CMK (cell line): ENCODE data around the gene JAM2.

Experiments used
- DNase-seq: peaks from one replicate; pipeline ENCODE4 v3.0.0-alpha.2; 2010; ENCODE audit warnings: low read depth

Gene JAM2

DNA sequence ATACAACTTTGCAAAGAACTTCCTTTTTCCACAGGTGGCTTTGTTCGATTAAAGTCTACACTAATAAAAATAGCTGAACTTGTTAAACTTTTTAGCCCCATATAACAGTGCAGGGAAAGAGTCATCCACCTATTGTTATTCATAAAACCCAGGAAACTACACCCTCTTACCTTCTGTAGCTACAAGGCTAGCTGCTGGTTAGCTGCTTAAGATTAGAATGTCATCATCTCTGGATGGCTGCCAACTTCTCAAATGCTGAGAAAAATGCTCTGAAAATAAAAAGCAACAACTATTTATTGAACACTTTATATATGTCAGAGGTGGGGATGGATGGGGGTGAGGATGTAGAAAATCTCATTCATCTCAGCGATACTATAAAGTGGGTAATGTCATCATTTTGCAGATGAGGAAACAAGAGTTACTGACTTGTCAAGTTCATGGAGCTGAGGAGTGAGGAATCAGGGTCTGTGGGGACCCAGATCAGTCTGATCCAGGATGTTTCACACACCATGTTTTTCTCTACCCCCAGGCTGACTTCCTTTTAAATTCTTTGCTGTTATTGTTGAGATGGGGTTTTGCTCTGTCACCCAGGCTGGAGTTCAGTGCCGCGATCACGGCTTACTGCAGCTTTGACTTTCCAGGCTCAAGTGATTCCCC lies 78.6 kb downstream of the JAM2 start:
- DNase-seq: no peak

DNA sequence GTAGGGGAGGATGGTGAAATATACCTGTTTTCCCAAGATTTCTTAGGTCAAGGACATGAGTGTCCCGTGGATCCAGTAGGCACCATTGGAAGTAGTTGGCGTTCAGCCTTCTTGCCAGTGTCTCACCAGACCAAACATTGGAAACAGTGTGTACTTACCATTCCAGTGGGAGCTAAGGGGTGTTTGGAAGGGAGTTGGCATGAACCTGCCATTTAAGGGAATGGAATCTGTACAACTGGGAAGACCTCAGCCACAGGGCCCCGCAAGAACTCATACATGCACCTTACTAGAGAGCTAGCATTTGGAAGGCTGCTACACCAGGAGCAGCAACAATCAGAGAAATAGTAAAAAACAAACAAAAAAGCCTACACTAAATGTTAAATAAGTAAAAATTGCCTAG lies 82.9 kb downstream of the JAM2 start:
- no peak for DNase-seq

DNA sequence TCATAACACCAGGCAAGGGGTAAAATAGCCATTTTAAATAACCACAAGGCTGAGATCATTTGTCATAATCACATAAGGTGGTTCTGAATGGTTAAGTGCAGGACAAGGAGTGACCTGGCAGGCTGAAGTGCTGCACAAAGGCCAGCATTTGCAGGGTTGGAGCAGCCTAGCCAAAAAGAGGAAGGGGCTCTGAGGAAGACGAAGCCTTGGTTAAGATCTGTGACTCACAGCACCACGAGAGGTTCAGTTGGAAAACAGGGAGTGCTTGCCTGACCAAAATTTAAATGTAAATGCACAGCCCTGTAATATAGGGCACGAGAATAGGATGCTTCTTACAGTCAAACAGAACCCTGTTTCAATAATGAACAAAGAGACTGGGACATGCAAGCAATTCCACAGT lies 83.6 kb downstream of the JAM2 start:
- no peak for DNase-seq

DNA sequence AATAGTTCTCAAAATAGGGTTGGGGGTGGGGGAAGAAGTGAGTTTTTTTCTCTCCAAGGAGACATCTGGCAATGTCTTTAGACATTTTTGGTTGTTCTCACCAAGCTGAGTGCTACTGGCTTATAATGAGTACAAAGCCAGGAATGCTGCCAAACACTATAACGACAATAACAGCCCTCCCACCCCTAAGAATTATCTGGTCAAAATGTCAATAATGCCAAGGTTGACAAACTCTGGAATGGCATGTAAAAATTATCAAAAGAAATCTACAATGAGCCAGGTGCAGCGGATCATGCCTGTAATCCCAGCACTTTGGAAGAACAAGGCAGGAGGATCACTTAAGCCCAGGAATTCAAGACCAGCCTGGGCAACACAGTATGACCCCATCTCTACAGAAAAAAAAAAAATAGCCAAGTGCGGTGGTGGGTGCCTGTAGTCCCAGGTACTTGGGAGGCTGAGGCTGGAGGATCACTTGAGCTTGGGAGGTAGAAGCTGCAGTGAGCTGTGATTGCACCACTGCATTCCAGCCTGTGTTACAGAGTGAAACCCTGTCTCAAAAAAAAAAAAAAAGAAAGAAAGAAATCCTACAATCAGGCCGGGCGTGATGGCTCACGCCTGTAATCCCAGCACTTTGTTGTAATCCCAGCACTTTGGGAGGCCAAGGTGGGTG lies 93.2 kb downstream of the JAM2 start:
- DNase-seq: no peak

DNA sequence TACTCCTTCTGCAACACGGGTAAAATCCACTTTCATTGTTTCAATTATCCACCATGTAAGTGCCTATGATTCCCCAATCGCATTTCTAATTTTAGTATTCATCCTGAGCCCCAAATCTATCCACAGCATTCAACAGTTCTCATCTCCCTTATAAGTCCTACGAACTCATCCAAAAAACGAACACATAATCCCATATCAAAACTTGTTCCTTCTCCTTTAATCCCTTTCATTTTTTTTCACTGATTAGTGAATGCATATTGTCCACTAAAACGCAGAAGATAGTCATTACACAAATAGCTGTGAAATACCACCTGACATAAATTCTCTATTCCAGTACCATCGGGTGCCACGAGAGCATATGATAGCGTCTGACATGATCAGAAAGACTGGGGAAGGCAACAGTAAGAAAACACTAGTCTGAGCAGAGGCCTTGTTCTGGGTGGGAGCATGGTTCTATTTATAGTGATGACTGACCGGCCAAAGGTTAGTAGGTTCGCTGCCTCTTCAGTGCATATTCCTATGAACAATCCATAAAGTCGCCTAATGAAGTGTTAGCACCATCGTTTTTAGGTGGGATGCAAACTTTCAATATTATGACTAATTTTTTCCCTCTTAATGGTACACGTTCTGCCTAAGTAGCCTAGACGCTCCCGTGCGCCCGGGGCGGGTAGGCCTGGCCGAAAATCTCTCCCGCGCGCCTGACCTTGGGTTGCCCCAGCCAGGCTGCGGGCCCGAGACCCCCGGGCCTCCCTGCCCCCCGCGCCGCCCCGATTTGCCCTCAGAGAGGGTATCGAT lies 95.0 kb downstream of the JAM2 start:
- DNase-seq: no peak

DNA sequence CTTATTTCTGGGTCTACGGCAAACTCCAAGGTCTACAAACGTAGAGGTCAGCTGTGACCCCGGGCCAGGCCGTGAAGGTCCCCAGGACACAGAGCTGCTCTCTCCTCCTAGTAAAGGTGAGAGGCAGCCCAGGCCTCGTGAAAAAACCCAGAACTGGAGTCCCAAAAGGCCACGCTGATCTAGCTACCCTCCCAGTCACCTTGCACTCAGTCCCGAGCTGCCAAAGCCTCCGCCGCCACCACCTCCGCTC lies 95.5 kb downstream of the JAM2 start:
- DNase-seq: no peak

DNA sequence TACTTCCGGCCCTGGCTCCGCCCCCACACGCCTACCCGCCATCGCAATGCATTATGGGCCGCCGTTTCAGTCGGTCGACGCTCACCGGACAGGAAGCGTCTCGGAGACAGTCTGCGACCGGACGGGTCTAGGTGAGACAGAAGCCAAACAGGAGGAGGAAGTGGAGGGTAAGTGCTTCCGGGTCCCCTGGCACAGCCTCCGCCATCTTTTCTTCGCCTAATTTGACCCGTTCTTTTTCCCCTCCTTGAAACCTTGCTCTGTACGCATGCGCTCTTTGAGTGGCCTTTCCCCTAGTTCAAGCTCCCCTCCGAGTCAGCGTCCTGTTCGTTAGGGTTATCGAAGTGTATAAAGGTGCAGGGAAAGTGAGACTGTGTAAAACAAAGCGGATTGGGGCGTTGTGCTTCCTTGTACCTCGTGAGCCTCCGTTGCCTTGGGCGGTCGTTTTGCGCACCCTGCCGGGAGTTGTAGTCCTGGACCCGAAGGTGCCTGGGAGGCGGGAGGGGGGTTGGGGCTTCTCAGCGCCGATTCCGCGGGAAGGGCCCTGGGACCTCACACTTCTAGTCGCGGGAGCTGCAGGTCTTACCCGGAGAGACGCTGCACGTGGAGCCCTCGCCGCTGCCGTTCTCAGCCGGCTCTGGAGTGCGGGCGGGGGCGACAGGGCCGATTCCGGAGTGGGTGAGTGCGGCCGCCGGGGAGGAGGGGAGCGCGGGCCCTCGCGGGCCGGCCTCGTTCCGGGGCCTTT lies 96.0 kb downstream of the JAM2 start, which contains the start of the genes ATP5PF and GABPA:
Gene ATP5PF, minus strand, starts transcription at position 1 of the 742 bp plus-strand sequence. CDS start 5,110 bp downstream, outside the sequence.
Gene GABPA, plus strand, starts transcription at position 69 of the 742 bp plus-strand sequence. CDS start 6,627 bp downstream, outside the sequence.
- peak; percentile 100 for DNase-seq

DNA sequence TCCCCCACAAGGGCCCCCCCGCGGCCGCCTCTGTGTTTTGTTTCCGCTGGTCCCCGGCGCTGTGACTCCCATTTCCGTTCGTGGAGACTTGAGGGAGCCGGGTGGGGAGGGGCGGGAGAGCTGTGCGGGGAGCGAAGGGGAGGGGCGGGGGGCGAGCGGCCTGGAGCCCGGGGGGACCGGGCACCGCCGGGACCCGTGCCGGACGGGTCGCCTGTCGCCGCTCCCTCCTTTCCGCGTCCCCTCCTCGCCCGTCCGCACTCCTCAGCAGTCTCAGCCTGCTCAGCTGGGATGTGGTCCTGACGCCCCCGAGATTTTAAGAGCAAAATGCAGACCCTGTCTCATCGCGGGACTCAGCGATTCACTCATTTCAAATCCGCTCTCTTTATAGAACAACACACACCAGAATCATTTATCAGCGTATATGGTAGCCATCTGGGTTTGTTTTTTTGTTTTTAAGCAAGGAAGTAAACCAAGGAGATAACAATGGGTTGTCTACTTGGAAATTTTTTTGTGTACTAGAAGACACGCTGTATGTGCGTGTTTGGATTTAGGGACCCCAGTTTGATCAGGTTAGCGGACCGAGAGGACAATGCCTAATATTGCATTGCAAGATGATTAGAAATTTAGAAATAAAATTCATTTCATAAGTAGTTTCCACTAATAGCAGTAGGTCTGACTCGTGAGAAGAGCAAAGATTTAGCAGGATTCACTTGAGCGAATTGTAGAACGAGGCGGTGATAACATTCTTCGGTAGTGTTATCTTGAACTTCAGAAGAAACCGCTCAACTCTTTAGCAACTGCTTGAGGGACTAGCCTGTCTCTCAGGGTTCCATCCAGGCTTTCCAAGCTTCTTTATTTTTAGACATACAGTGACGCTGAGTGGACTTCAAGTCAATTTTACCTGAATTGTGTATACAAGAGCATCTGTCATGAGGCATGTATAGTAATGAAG lies 96.9 kb downstream of the JAM2 start:
- DNase-seq: no peak

DNA sequence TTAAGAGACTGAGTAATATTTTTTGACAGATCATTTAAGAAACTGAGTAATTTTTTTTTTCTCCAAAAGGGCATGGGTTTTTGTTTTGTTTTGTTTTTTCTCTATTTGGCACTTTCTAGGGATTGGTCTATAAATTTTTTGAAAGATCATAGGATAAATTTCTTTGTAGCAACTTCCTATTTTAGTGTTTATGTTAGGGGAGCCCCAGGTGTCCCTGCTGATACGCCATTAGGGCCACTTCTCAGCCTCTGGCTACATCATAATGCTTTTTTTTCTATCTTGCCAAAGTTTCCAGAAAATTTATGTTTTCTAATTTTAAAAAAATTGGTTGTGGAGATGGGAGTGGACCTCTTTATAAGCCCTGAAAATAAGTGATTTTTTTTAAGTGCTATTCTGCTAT lies 98.4 kb downstream of the JAM2 start:
- DNase-seq: no peak

DNA sequence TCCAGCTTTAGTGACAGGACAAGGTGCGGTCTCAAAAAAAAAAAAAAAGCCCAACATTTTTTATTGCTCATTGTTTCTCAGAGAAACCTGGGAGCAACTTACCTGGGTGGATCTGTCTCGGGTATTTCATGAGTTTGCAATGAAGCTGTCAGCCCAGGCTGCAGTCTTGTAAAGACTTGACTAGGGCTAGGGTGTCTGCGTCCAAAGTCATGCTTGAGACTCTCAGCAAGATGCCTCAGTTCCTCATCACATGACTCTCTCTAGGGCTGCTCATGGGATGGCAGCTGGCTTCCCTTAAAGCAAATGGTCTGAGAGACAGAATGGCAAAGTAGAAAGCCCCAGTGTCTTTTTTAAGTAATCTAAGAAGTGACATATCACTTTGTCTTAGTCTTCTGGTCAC lies 103.8 kb downstream of the JAM2 start:
- no peak for DNase-seq

DNA sequence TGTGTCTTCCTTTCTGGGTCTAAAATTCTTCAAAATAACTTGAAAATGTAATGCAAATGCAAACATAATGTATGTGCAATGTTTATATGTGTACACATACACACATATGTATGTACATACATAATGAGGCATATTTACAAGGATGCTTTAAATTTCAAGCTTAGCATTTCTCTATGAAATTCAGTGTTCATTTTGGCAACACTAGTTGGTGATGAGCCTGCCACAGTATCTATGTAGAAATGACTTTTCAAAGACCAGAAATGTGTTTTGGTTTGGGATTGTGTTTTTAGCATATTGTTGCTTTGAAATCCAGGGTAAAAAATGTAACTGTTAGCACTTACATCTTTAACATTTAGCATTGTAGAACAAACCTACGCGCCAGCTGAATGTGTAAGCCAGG lies 105.8 kb downstream of the JAM2 start:
- DNase-seq: no peak

DNA sequence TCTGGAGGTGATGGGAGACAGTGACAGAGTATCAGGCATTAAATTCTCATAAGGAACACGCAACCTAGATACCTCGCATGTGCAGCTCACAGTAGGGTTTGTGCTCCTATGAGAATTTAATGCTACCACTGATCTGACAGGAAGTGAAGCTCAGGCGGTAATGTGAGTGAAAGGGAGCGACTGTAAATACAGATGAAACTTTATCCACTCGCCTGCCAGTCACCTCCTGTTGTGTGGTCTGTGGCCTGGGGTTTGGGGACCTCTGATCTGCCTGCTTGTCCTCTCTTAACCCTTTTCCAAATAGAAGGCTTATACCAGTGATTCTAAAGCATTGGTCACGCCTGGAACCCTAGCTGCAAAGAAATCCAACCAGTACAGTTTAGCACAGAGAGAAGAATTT lies 111.0 kb downstream of the JAM2 start:
- DNase-seq: no peak

DNA sequence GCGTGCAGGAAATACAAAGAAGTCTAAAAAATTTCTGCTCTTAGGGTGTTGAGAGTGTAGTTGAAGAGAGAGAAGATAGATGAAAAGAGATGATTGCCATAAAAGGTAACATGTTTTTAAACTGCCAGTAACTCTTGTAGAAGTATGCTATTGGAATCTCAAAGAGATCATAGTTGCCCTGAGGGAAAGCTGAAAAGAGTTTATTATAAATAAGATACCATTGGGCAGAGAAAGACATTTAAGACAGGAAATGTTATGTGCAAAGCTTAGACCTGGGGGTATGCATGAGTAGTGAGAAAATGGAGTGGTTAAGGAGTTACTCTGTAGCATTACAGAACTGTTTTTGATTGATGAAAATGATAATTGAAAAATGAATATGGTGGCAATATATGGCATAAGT lies 113.4 kb downstream of the JAM2 start:
- no peak for DNase-seq

DNA sequence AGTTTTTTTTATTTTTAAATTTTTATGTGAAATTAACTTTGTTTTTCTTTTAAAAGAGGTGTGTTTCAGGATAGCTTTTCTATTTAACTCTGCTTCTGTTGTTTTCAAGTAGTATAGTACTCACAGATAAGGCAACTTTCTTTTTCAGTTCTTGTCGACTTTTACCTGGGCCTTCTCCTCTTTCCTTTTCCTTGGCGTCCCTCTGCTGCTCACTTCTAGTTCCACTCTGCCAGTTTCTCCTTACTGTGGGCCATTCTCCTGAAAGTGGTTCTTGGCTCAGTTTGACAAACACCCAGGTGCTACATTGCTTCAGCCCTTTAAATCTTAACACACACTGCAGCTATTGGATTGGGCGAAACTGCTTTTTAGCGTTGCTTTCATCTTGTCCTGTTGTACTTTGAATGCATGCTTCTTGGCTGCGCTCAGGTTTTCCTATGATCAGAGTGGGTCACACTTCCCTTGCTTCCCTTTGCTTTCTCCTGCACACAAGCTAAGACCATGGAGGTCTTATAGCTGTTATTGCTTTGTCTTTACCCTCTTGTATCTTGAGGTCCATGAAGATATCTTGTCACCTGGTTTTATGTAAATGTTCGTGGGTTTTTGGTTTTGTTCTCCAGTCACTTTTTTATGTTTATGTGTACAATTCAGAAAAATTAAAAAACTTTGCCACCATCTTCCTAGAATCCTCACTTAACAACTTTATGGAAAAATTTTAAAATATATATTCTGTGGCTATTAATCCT lies 117.3 kb downstream of the JAM2 start:
- no peak for DNase-seq

DNA sequence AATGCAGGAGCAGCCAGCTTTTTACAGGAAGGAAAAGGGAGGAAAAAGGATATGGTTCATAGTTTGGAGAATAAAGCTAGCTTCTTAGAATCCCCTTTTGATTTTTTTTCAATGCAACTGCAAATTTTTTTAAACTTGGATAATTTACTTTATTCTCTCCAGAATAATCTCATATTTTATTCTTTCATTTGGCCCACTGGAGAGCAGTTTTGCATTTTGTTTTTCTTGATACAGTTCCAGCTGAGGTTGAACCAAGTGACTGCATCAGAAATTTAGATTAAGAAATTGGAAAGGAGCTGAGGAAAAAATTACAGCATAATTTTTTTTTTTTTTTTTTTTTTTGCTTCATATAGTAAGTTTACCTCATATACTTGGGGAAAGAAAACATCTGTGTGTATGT lies 118.5 kb downstream of the JAM2 start:
- no peak for DNase-seq

DNA sequence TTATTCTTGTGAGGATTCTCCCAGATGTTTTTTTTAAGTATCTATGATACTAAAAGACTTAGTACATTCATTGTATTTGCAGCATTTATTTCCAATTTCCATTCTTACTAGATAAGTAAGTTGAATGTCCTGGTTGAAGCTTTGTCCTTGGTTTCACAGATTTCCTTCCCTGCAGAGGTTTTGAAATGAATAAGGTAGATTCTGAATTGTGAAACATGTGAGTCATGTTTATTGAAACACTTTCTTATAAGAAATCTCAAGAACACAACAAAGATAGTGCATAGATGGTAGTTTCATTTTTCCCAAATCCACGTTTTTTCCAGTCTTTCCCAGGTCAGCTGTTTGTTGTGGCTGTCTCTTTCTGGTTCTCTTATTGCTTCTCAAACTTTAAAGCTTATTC lies 120.5 kb downstream of the JAM2 start:
- DNase-seq: no peak

DNA sequence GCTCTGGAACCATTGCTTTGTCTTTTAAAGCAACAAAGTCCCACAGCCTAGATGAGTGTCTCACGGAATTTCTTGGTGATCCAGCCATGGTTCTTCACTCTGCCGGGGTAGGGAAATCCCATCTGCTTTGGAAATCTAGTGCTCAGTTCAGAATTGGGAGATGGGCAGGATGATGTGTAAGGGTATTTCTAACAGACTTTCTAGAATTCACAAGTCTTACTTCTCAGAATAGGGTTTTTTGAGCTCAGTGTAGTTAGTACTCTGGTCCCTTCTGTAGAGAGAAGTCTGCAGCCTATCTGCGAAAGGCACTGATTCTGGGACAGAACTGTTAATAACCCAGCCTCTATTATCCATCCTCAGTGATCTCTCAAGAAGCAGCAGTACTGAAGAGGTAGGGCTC lies 121.0 kb downstream of the JAM2 start:
- DNase-seq: no peak

DNA sequence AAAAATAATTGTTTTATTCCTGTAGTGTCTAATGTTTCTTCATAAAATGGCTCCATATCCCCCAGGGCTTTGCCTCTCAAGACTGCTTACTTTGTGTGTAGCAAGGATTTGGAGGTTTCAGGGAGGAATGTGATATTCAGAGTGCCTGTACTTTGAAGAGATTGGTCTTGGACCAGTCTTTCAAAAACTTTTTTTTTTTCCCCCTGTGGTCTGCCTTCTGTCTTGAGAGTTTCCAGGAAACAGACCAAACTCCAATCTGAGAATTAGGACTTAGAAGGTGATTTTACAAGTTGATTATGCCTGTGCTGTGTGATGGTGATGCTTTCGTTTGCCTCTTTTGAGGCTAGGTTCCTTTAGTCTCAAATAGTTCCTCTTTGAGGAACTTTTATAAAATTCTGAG lies 121.6 kb downstream of the JAM2 start:
- DNase-seq: no peak

DNA sequence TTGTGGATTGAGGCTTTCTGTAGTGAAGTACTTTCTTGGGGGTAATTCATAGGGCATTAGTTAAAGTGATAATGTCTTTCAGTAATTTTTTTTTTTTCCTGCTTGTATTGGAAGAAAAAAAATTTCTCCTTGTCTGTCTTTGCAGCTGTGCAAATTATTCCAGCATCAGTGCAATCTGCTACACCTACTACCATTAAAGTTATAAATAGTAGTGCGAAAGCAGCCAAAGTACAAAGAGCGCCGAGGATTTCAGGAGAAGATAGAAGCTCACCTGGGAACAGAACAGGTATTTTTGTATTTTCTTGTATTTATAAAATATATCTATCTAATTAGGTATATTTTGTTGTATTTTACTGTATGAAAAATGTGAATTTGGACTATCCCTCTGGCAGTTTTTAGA lies 125.0 kb downstream of the JAM2 start:
- DNase-seq: no peak
